Right lobe of liver (tissue), 4 donors: ENCODE measurements around the gene SPAG7.

Source experiments
- POLR2A ChIP-seq: fragments of 450-650 bp; IDR thresholded peaks from one replicate; pipeline ENCODE4 v1.6.1; 2017; ENCODE audit warnings: antibody characterized with exemption, mild to moderate bottlenecking
- TF ChIP-seq, protein P1 (sequence below), 4 donors: fragments of 200-600 bp in 3 of 4; fragments of 450-650 bp in 1 of 4; IDR thresholded peaks; one replicate each; pipeline versions ENCODE4 v1.5.1 to v1.8.0; 2016 to 2022; ENCODE audit warnings: antibody characterized with exemption in 4 of 4, mild to moderate bottlenecking in 2 of 4
- donor health status: DM: no; HTN: no; CAD: no.
- donor health status: DM: no; HTN: no; CAD: no.
- donor health status: DM: no; HTN: yes; CAD: no.

- TF ChIP-seq, protein P1, sequence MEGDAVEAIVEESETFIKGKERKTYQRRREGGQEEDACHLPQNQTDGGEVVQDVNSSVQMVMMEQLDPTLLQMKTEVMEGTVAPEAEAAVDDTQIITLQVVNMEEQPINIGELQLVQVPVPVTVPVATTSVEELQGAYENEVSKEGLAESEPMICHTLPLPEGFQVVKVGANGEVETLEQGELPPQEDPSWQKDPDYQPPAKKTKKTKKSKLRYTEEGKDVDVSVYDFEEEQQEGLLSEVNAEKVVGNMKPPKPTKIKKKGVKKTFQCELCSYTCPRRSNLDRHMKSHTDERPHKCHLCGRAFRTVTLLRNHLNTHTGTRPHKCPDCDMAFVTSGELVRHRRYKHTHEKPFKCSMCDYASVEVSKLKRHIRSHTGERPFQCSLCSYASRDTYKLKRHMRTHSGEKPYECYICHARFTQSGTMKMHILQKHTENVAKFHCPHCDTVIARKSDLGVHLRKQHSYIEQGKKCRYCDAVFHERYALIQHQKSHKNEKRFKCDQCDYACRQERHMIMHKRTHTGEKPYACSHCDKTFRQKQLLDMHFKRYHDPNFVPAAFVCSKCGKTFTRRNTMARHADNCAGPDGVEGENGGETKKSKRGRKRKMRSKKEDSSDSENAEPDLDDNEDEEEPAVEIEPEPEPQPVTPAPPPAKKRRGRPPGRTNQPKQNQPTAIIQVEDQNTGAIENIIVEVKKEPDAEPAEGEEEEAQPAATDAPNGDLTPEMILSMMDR (IDR thresholded peaks at IDR 0.05) = no peak
- TF ChIP-seq POLR2A = no peak
Measured at GRCh38 chr17:4921320-4921719, 46.3 kb downstream of the SPAG7 start.
